Stimulated activated memory B cell treated with anti-CD40 and anti-IgM and Interleukin-4, amounts not matched to agents 10 μg/mL and 1 μg/mL and 100 μg/mL, for 72 hours (primary cell): ENCODE data around the gene SLC30A2.

Source experiments
- ATAC-seq: fragments of 150-1000 bp; cut with Tn5 transposase; 2 replicates; pipeline ENCODE4 v1.10.0; 2021
- H3K27ac Mint-ChIP-seq: one replicate; pipeline ENCODE4 v1.8.0; 2022; ENCODE audit warnings: mild to moderate bottlenecking, mixed read lengths
- H3K27me3 Mint-ChIP-seq: one replicate; pipeline ENCODE4 v1.8.0; 2022; ENCODE audit warnings: mixed read lengths
- H3K36me3 Mint-ChIP-seq: one replicate; pipeline ENCODE4 v1.8.0; 2022; ENCODE audit warnings: mixed read lengths
- H3K4me1 Mint-ChIP-seq: one replicate; pipeline ENCODE4 v1.8.0; 2022; ENCODE audit warnings: mixed read lengths
- H3K4me3 Mint-ChIP-seq: one replicate; pipeline ENCODE4 v1.8.0; 2022; ENCODE audit warnings: mild to moderate bottlenecking, moderate library complexity, mixed read lengths
- H3K9me3 Mint-ChIP-seq: one replicate; pipeline ENCODE4 v1.8.0; 2022; ENCODE audit warnings: mixed read lengths

The SLC30A2 gene

DNA sequence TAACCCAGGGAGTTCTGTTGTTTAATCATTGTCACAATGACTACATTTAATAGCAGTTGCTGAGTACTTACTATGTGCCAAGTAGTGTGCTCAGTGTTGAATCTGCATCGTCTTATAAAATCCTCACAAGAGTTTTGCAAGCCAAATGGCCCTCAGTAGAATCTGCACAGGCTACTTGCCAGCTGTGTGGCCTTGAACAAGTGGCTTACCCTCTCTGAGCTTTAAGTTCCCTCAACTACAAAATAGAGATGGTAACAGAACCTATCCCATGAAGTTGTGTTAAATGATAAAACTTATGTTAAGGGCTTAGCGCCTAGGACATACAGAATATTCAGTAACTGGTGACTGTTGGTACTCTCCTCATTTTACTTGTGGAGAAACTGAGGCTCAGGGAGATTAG, 9.1 kb upstream of the SLC30A2 start:
- Mint-ChIP-seq H3K27me3 (peaks cover 61% of the 10 kb centered on the region), H3K36me3 (no peaks in the 10 kb centered on the region), H3K9me3 (no peaks in the 10 kb centered on the region), H3K4me1 (no peaks in the 10 kb centered on the region), H3K27ac (no peak overlapping the region), H3K4me3 (no peak overlapping the region)
- ATAC-seq: no peak

- H3K9me3 Mint-ChIP-seq: no peaks in the 10 kb centered on the region
- H3K36me3 Mint-ChIP-seq: no peaks in the 10 kb centered on the region
- H3K4me1 Mint-ChIP-seq: no peaks in the 10 kb centered on the region
- H3K4me3 Mint-ChIP-seq: no peak overlapping the region
- H3K27ac Mint-ChIP-seq: no peak overlapping the region
- peaks cover 61% of the 10 kb centered on the region for H3K27me3 Mint-ChIP-seq
- no peak for ATAC-seq
Measured at GRCh38 chr1:26053718-26054560, 8.0 kb upstream of the SLC30A2 start.

DNA sequence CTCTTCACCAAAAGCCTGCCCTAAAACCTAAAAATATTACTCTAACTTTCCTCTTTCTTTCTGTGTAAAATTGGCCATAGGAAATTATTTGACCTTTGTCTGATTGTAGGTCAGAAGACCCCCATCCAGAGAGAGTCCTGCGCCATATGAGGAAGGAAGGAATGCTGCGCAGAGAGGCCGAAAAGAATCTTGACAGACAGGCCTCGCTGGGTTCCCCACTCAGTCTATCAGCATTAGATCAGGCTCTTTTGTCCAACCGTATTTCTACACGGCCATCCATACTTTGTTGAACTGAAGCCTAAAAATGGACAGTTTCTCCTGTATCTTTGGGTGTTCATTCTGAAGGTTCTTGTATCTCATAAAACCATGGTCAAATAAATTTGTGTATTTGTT, 4.3 kb upstream of the SLC30A2 start:
- Mint-ChIP-seq H3K27ac (no peak overlapping the region), H3K36me3 (no peaks in the 10 kb centered on the region), H3K27me3 (peaks cover 71% of the 10 kb centered on the region), H3K4me3 (no peak overlapping the region), H3K4me1 (peaks cover under 1% of the 10 kb centered on the region), H3K9me3 (no peaks in the 10 kb centered on the region)
- ATAC-seq: no peak

- Mint-ChIP-seq H3K4me1 (peaks cover 4% of the 10 kb centered on the region), H3K27me3 (peaks cover 71% of the 10 kb centered on the region), H3K27ac (no peak overlapping the region), H3K9me3 (no peaks in the 10 kb centered on the region), H3K4me3 (no peak overlapping the region), H3K36me3 (no peaks in the 10 kb centered on the region)
- ATAC-seq: no peak
Measured at GRCh38 chr1:26049531-26050247, 3.8 kb upstream of the SLC30A2 start.

DNA sequence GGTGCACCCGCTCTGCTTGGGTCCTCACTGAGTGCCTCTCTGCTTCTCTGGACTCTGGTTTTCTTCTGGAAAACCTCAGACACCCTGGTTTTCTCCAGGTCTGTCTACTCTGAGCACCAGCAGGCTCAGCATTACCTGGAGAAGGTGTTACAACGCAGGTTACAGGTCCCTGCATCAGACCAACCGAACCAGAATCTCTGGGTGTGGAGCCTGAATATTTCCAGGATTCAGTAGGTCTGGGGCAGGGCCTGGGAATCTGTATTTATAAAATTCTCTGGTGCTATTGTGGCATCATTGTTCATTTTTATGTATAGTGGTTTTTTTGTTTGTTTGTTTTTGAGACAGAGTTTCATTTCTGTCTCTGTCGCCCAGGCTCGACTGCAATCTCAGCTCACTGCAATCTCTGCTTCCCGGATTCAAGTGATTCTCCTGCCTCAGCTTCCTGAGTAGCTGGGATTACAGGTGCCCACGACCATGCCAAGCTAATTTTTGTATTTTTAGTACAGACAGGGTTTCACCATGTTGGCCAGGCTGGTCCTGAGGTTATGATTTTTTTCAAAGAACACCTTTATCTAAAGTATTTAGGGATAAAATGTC, 1.5 kb upstream of the SLC30A2 start:
- no peaks in the 10 kb centered on the region for H3K9me3 Mint-ChIP-seq
- H3K4me3 Mint-ChIP-seq: no peak overlapping the region
- H3K4me1 Mint-ChIP-seq: peaks cover 4% of the 10 kb centered on the region
- H3K27me3 Mint-ChIP-seq: peaks cover 76% of the 10 kb centered on the region
- H3K27ac Mint-ChIP-seq: no peak overlapping the region
- H3K36me3 Mint-ChIP-seq: no peaks in the 10 kb centered on the region
- no peak for ATAC-seq

DNA sequence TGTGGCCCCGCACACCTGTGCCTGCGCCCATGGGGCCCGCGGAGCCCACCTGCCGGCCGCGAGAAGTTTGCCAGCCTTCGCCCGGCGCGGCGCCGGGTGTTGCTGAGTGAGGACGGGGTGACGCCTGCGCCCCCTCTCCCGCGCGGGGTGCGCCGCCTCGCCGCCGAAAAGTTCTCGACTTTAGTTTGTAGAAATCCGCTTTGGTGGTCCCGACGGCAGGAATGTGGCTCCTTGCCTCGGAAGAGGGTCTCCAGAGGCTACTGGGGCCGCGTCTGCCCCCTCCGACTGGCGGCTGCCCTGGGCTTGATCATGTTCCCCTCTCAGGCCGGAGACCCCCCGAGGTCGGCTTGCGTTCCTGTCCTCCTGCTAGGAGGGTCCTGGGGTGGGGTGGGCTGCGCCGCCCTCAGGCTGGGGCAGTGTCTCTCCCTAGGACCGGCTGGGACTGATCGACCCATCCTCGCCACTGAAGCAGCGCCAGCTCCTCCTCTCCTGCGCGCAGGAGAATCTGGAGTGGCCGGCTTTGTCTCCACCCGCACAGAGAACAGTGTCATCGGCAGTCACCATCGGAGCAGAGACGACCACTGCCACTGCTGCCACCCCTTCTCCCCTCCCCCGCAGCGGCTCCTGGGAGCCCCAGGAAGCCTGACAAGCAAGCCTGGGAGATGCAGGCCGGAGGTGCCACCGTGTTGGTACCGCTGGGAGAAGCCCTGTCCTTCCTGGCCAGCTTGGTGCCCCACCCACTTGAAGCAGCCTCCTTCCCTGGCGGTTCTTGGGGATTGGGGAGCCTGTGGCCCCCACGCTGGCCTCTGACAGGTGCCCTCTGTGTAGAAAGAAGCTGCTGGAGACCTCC, 553 bp upstream of the SLC30A2 start:
- Mint-ChIP-seq H3K27ac (no peak overlapping the region), H3K27me3 (peaks cover 76% of the 10 kb centered on the region), H3K4me1 (peaks cover 4% of the 10 kb centered on the region), H3K4me3 (peak overlapping the region; percentile 31), H3K9me3 (no peaks in the 10 kb centered on the region), H3K36me3 (no peaks in the 10 kb centered on the region)
- ATAC-seq: no peak

GRCh38 chr1:26044971-26045721, 772 bp downstream of the SLC30A2 start:
- no peaks in the 10 kb centered on the region for H3K36me3 Mint-ChIP-seq
- no peak for ATAC-seq
- peaks cover 64% of the 10 kb centered on the region for H3K27me3 Mint-ChIP-seq
- H3K4me1 Mint-ChIP-seq: peaks cover 4% of the 10 kb centered on the region
- H3K4me3 Mint-ChIP-seq: no peak overlapping the region
- no peak overlapping the region for H3K27ac Mint-ChIP-seq
- H3K9me3 Mint-ChIP-seq: no peaks in the 10 kb centered on the region

GRCh38 chr1:26044414-26044813, 1.5 kb downstream of the SLC30A2 start:
- ATAC-seq: no peak
- Mint-ChIP-seq H3K36me3 (no peaks in the 10 kb centered on the region), H3K27ac (no peak overlapping the region), H3K4me3 (no peak overlapping the region), H3K27me3 (peaks cover 56% of the 10 kb centered on the region), H3K4me1 (peaks cover 4% of the 10 kb centered on the region), H3K9me3 (no peaks in the 10 kb centered on the region)

DNA sequence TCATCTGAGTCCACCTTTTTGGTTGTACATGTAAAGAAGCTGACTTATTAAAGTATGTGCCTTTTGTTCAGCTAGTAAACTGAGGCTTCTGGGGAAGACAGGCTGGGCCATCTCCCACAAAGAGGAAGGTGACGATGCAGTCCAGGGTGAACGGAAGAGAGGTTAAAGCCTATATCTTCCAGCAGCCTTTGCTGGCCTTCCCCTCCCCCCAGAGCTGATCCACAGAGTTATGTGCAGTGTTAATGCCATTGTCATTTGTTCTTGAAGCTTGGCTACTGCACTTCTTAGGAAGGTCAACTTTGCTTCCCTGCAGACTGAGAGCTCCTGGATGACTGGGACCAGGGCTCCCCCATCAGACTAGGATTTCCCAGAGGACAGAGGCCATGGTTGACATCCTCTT, 2.2 kb downstream of the SLC30A2 start:
- no peak for ATAC-seq
- Mint-ChIP-seq H3K36me3 (no peaks in the 10 kb centered on the region), H3K4me3 (no peak overlapping the region), H3K4me1 (peaks cover 4% of the 10 kb centered on the region), H3K9me3 (no peaks in the 10 kb centered on the region), H3K27ac (no peak overlapping the region), H3K27me3 (peaks cover 50% of the 10 kb centered on the region)

- Mint-ChIP-seq H3K9me3 (no peaks in the 10 kb centered on the region), H3K4me1 (peaks cover 4% of the 10 kb centered on the region), H3K27ac (no peak overlapping the region), H3K36me3 (no peaks in the 10 kb centered on the region), H3K4me3 (no peak overlapping the region), H3K27me3 (peaks cover 38% of the 10 kb centered on the region)
- no peak for ATAC-seq
Measured at GRCh38 chr1:26041978-26042377, 3.9 kb downstream of the SLC30A2 start.

DNA sequence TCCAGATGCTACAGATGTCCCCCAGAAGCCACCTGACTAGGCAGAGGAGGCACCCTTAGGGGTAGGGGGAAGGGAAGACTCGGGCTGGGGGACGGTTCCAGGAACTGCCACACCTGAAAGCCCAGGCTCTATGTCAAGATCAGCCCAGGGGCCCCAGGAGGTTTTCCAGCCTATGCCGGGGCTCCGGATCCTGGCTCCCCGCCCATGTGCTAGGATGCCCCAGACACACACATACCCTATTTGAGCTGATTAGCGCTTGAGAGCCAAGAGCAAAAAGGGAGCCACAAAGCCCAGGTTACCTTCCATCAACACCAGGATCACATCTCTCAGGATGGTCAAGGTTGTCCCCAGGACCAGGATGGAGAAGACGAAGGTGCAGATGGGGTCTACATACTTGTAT, 4.5 kb downstream of the SLC30A2 start:
- Mint-ChIP-seq H3K27me3 (peaks cover 37% of the 10 kb centered on the region), H3K4me1 (peaks cover 8% of the 10 kb centered on the region), H3K36me3 (no peaks in the 10 kb centered on the region), H3K27ac (no peak overlapping the region), H3K9me3 (no peaks in the 10 kb centered on the region), H3K4me3 (no peak overlapping the region)
- ATAC-seq: no peak

GRCh38 chr1:26038904-26039303, 7.0 kb downstream of the SLC30A2 start:
- peaks cover 31% of the 10 kb centered on the region for H3K27me3 Mint-ChIP-seq
- no peaks in the 10 kb centered on the region for H3K36me3 Mint-ChIP-seq
- ATAC-seq: no peak
- peaks cover 25% of the 10 kb centered on the region for H3K4me1 Mint-ChIP-seq
- no peaks in the 10 kb centered on the region for H3K9me3 Mint-ChIP-seq
- no peak overlapping the region for H3K4me3 Mint-ChIP-seq
- no peak overlapping the region for H3K27ac Mint-ChIP-seq

DNA sequence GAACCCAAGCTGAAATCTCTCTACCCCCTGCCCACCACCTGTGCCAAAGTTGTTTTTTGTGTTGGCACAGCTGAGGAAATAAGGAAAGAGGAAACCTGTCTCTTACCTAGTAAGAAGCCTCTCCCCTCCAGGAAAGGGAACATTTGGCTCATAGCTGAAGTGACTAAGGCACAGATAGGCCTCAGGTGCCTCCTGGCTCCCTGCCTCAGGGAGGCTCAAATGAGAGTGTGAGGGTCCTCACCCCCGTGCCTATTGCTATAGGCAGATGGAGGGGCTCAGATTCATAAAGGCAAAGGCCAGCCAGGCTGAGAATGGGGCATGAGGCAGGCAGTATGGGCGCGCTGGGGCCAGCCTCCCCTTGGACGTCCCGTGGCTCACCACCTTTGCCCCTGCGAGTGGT, 7.4 kb downstream of the SLC30A2 start:
- H3K4me1 Mint-ChIP-seq: peaks cover 25% of the 10 kb centered on the region
- peaks cover 31% of the 10 kb centered on the region for H3K27me3 Mint-ChIP-seq
- no peaks in the 10 kb centered on the region for H3K36me3 Mint-ChIP-seq
- no peak for ATAC-seq
- H3K9me3 Mint-ChIP-seq: no peaks in the 10 kb centered on the region
- H3K27ac Mint-ChIP-seq: no peak overlapping the region
- H3K4me3 Mint-ChIP-seq: no peak overlapping the region

DNA sequence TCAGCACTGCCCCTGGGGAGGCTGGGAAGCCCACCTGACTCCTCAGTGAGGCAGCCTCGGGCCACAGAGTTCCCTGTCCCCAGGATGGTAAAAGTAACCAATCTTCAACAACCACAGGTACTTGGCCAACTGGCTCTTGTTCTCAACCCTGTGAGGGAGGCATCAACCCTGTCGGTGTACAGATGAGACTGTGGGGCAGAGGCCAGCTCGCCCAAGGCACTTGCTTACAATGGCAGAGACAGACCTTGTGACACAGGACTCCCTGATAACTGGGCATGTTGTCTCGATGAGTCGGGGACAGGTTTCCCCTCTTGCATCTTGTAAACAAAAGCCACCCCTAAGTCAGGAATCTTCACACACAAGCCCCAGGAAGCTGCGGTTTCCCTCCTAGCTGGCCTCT, 8.0 kb downstream of the SLC30A2 start:
- Mint-ChIP-seq H3K27me3 (peaks cover 27% of the 10 kb centered on the region), H3K9me3 (no peaks in the 10 kb centered on the region), H3K27ac (no peak overlapping the region), H3K4me1 (peaks cover 25% of the 10 kb centered on the region), H3K36me3 (no peaks in the 10 kb centered on the region), H3K4me3 (no peak overlapping the region)
- ATAC-seq: no peak
